ENCODE measurements around the gene TDRD10.

Gene TDRD10

GRCh38 chr1:154582885-154583284, 80.9 kb downstream of the TDRD10 start:
- peak; percentile 20 for DNase-seq
- Histone ChIP-seq H3K27ac (ENCODE audit: low read length) (peak overlapping the region; percentile 1; the same call in 1 of the 2 replicates), H3K9me2 (replicated peaks; ENCODE audit: insufficient read depth, low read length) (no peaks in the 10 kb centered on the region), H3K4me2 (ENCODE audit: low read depth, low read length) (no peak overlapping the region), H3K79me2 (ENCODE audit: low read length) (0 out of 2 replicates have a peak, but pooled peaks cover 9% of the 10 kb centered on the region), H3K27me3 (replicated peaks; ENCODE audit: insufficient read depth, low read length) (no peaks in the 10 kb centered on the region), H3F3A (ENCODE audit: insufficient read depth, low read length) (peaks cover 25% of the 10 kb centered on the region), H3K9ac (ENCODE audit: low read length) (no peak overlapping the region), H4K20me1 (ENCODE audit: insufficient read depth, low read length) (no peaks in the 10 kb centered on the region), H3K36me3 (replicated peaks; ENCODE audit: insufficient read depth, low read length) (peaks cover 52% of the 10 kb centered on the region), H3K9me3 (replicated peaks; ENCODE audit: insufficient read depth, low read length) (no peaks in the 10 kb centered on the region), H3K4me3 (ENCODE audit: low read length) (no peak overlapping the region), H2AFZ (ENCODE audit: low read length) (no peak overlapping the region), H3K4me1 (ENCODE audit: low read length) (peaks cover 48% of the 10 kb centered on the region)
- no peak for TF ChIP-seq EZH2 (optimal IDR thresholded peaks at IDR 0.05; ENCODE audit: low read depth, low read length)
- no peak for TF ChIP-seq EZH2phosphoT487 (IDR thresholded peaks at IDR 0.05; ENCODE audit: low read length)
- TF ChIP-seq CTCF (IDR thresholded peaks at IDR 0.05; ENCODE audit: low read length) = no peak

GRCh38 chr1:154583773-154584172, 81.8 kb downstream of the TDRD10 start:
- H3K27ac ChIP-seq (ENCODE audit: low read length) = peak overlapping the region; percentile 47; the same call in 1 of the 2 replicates
- H4K20me1 ChIP-seq (ENCODE audit: insufficient read depth, low read length) = no peaks in the 10 kb centered on the region
- no peak for DNase-seq
- H3K79me2 ChIP-seq (ENCODE audit: low read length) = 0 out of 2 replicates have a peak, but pooled peaks cover 14% of the 10 kb centered on the region
- H3K9me2 ChIP-seq (replicated peaks; ENCODE audit: insufficient read depth, low read length) = no peaks in the 10 kb centered on the region
- peaks cover 25% of the 10 kb centered on the region for H3F3A ChIP-seq (ENCODE audit: insufficient read depth, low read length)
- no peak overlapping the region for H3K4me3 ChIP-seq (ENCODE audit: low read length)
- TF ChIP-seq EZH2 (optimal IDR thresholded peaks at IDR 0.05; ENCODE audit: low read depth, low read length) = no peak
- no peak for TF ChIP-seq CTCF (IDR thresholded peaks at IDR 0.05; ENCODE audit: low read length)
- TF ChIP-seq EZH2phosphoT487 (IDR thresholded peaks at IDR 0.05; ENCODE audit: low read length) = no peak
- no peak overlapping the region for H2AFZ ChIP-seq (ENCODE audit: low read length)
- no peak overlapping the region for H3K9ac ChIP-seq (ENCODE audit: low read length)
- H3K9me3 ChIP-seq (replicated peaks; ENCODE audit: insufficient read depth, low read length) = no peaks in the 10 kb centered on the region
- no peaks in the 10 kb centered on the region for H3K27me3 ChIP-seq (replicated peaks; ENCODE audit: insufficient read depth, low read length)
- H3K36me3 ChIP-seq (replicated peaks; ENCODE audit: insufficient read depth, low read length) = peaks cover 52% of the 10 kb centered on the region
- H3K4me1 ChIP-seq (ENCODE audit: low read length) = peaks cover 48% of the 10 kb centered on the region
- 0 out of 2 replicates have a peak overlapping the region, but pooled peaks have one; percentile 1 for H3K4me2 ChIP-seq (ENCODE audit: low read depth, low read length)

- TF ChIP-seq EZH2 (optimal IDR thresholded peaks at IDR 0.05; ENCODE audit: low read depth, low read length) (no peak), CTCF (IDR thresholded peaks at IDR 0.05; ENCODE audit: low read length) (peak; percentile 56)
- H4K20me1 ChIP-seq (ENCODE audit: insufficient read depth, low read length) = no peaks in the 10 kb centered on the region
Measured at GRCh38 chr1:154584267-154584994, 82.4 kb downstream of the TDRD10 start.

More at GRCh38 chr1:154584267-154584994, 82.4 kb downstream of the TDRD10 start:
- Histone ChIP-seq H3K4me3 (ENCODE audit: low read length) (no peak overlapping the region), H3K27ac (ENCODE audit: low read length) (peak overlapping the region; percentile 47; the same call in 1 of the 2 replicates), H2AFZ (ENCODE audit: low read length) (no peak overlapping the region), H3K9ac (ENCODE audit: low read length) (no peak overlapping the region; the same call in 1 of the 2 replicates), H3K27me3 (replicated peaks; ENCODE audit: insufficient read depth, low read length) (no peaks in the 10 kb centered on the region), H3F3A (ENCODE audit: insufficient read depth, low read length) (peaks cover 25% of the 10 kb centered on the region), H3K9me2 (replicated peaks; ENCODE audit: insufficient read depth, low read length) (no peaks in the 10 kb centered on the region), H3K4me2 (ENCODE audit: low read depth, low read length) (peak overlapping the region; percentile 4; the same call in 1 of the 2 replicates), H3K9me3 (replicated peaks; ENCODE audit: insufficient read depth, low read length) (no peaks in the 10 kb centered on the region), H3K36me3 (replicated peaks; ENCODE audit: insufficient read depth, low read length) (peaks cover 56% of the 10 kb centered on the region), H3K4me1 (ENCODE audit: low read length) (peaks cover 48% of the 10 kb centered on the region), H3K79me2 (ENCODE audit: low read length) (0 out of 2 replicates have a peak, but pooled peaks cover 14% of the 10 kb centered on the region)
- DNase-seq = peak; percentile 79

Data from MM.1S (cell line).